ENCODE data around the gene CNTNAP3.
"Not testable (repeated sequence)": the region's sequence is repeated elsewhere in the genome, so short reads cannot be mapped to it uniquely, and the experiment has no call there.

CNTNAP3 gene

GRCh38 chr9:39287980-39288379 lies at the start of gene CNTNAP3:
Gene CNTNAP3 (minus strand): TSS chr9:39288167. CDS start chr9:39288064, 103 bp downstream.
- not testable (repeated sequence) for DNase-seq (ENCODE audit: insufficient read length, low spot score); FAIRE-seq

DNA sequence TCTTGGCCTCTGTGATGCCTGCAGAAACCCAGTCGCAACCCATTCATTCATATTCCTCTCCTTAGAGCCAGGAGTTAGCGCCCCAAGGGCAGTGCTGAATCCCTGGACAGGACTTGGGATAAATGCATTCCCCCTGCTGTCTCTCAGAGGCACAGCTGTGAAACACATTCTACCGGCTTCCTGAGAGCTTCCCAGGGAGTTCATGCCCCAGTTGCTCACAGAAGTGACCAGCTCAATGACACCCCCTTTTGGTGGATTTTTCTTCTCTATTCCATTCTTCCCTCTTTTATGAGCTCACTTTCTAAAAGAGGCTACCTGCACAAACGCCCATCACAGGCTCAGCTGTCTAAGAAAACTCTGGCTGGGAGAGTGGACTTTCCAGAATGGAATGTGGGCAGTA lies 8.0 kb downstream of the CNTNAP3 start:
- DNase-seq (ENCODE audit: insufficient read length, low spot score); FAIRE-seq: not testable (repeated sequence)

- not testable (repeated sequence) for DNase-seq (ENCODE audit: insufficient read length, low spot score); FAIRE-seq
Observed at GRCh38 chr9:39242513-39242912, 45.5 kb downstream of the CNTNAP3 start.

DNA sequence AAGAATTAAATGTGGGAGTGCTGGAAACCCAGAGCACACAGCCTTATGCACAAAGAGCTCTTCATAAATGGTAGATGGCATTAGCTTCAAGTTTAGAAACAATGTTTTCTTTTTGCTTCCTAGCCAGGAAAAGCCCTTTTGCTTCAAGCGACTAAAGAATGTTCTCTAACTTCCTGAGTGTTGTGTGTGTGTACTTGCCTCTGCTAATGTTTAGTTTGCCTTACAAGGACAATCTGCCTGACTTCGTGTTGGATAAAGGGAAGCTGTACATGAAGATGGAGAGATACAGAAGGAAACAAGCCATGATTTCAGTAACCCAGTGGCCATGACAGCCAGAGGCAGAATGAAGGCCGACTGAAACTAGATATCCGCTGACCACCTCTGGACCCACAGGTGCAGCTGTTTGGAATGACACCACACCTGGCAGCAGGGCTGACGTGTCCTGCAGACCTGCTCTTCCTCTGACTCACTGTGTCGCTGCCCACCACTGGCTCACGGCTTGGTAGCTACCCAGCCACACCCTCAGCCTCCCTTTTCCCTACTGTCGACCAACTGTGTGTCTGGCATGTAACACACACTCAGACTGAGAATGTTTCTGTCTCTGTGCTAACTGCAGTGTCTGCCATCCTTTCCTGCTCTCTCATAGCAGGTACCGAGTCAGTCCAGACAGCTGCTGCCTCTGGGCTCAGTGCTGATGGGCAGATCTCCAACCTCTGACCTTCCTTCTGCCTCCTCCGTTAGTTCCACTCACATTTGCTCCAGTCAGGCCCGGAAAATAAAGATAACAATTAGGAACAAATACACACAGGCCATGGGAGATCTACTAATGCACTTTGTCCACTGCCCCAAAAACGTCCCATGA lies 55.6 kb downstream of the CNTNAP3 start:
- not testable (repeated sequence) for FAIRE-seq; DNase-seq (ENCODE audit: insufficient read length, low spot score)

- FAIRE-seq; DNase-seq (ENCODE audit: insufficient read length, low spot score): not testable (repeated sequence)
Observed at GRCh38 chr9:39215976-39216375, 72.0 kb downstream of the CNTNAP3 start.

GRCh38 chr9:39209773-39210172 lies 78.2 kb downstream of the CNTNAP3 start:
- FAIRE-seq; DNase-seq (ENCODE audit: insufficient read length, low spot score): not testable (repeated sequence)

DNA sequence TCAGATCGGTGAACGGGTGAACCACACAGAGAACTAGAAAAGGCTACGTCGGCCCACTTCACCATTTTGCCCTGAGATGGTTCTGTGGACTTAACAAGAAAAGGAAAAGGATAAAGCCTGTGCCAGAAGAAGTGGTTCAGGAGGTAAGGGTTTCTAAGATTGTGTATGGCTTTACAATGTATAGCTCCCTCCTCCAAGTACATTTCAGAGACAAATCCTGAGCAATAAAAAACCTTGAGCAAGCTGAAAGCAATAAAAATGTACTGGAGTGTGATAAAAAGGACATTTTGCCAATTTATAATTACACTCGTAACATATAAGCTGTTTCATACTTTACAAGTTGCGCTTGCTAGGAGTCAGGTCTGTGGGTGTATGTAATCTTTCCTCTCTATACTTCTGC lies 81.3 kb downstream of the CNTNAP3 start:
- not testable (repeated sequence) for FAIRE-seq; DNase-seq (ENCODE audit: insufficient read length, low spot score)

DNA sequence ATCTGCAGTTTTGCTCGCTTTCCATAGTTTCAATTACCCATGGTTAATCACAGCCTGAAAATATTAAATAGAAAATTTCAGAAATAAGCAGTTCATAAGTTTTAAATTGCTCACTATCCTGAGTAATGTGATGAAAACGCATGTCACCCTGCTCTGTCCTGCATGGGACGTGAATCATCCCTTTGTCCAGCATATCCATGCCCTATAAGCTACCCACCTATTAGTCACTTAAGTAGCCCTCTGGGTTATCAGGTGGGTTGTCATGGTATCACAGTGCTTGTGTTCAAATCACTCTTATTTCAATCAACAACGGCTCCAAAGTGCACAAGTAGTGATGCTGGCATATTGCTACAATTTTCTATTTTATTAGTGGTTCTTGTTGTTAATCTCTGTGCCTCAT lies 82.1 kb downstream of the CNTNAP3 start:
- not testable (repeated sequence) for DNase-seq (ENCODE audit: insufficient read length, low spot score); FAIRE-seq

- FAIRE-seq; DNase-seq (ENCODE audit: insufficient read length, low spot score): not testable (repeated sequence)
Observed at GRCh38 chr9:39200412-39200811, 87.6 kb downstream of the CNTNAP3 start.

DNA sequence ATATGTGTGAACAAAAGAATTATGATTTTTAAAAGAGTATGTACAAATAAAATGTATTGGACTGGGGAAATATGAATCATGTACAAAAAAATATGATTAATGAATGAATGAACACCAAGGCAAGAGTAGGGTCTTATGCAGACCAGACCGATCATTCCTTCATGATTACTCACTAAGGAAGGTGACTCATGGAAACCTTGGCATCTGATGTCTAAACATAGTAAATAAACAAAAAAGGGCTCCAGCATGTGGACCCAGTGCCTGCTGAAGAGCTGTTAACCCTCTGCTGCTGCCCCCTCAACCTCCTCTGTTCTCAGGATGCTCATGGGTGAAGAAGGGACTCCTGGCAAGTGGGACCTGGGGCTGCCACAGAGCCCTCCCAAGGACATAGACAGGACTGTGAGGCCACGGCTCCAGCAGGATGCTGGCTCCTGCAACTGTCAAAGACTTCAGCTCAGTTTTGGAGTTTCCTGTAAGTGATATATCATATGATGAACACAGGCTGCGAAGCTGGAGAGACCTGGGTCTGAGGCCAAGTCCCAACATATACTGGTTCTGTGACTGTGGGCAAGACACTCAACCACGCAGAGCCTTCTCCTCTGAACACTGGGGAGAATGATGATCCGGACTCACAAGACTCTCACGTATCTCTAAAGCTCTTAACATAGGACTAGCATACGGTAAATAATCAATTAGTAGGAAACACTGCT lies 89.8 kb downstream of the CNTNAP3 start:
- not testable (repeated sequence) for FAIRE-seq; DNase-seq (ENCODE audit: insufficient read length, low spot score)

DNA sequence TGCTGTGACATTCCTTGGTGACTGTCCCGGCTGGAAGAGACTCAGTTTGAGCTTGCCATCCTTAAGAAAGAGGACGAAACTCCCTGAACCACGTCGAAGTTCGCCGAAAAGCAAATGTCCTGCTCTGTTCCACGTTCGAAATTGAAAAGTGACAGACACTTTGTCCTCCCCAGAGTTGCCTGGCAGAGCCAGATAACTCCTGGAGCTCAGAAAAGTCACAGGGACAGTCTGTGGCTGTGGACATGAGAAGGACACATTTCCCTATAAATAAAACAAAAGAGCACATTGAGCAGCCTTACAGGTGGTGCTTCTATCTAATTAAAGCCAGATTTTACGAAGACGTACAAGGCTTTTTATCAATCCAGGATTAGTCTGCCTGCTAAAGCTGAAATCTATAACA lies 116.6 kb downstream of the CNTNAP3 start:
- not testable (repeated sequence) for FAIRE-seq; DNase-seq (ENCODE audit: insufficient read length, low spot score)

DNA sequence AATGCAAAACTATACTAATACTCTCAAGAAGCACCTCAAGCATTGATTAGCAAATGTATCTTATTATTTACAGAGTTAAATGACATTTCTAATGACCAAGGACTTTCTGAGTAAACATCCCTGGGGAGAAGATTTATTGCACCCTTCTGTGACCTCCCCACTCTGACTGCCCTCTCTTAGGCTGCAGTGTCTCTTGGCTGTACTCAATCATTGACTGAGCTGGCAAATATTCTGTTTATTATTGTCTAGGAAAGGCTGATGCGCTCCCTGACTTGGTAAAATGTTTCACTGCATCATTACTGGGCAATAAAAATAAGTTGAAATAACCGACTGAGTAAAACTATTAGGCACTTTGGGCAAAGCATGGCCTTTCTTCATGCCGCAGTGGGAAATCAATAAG lies 130.3 kb downstream of the CNTNAP3 start:
- DNase-seq (ENCODE audit: insufficient read length, low spot score); FAIRE-seq: not testable (repeated sequence)

DNA sequence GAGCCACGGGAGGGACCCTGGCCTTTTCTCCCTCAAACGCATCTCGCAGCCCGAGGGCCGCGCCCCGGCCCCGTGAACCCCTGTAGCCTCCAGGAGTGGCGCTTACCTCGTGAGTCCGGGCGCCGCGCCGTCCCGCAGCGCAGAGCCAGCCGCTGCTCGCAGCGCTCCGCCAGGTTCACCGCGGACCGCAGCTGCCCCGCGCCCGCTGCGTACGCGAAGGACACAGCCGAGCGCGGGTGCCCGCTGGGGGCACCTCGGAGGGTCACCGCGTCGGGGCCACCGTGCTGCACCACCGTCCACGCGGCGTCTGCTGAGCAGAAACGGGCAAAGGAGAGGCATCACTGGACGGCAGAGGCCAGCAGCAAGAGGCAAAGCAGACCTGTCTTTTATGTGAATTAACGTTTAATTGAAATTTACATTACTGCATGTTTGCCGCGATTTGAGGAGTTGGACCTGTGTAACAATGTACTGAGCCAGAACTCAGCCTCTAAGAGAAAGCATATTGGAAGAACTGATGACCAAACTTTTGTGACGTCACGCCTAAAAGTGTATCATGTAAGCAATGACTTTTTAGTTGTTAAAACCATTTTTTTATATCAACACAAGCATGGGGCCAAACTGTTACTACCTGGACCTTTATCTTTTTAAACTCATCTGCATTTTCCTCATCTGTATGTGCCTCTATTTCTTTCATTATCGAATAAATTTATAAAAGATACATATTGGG lies 155.0 kb downstream of the CNTNAP3 start:
- DNase-seq (ENCODE audit: insufficient read length, low spot score); FAIRE-seq: not testable (repeated sequence)

GRCh38 chr9:39121401-39121800 lies 166.6 kb downstream of the CNTNAP3 start:
- FAIRE-seq = not testable (repeated sequence)

DNA sequence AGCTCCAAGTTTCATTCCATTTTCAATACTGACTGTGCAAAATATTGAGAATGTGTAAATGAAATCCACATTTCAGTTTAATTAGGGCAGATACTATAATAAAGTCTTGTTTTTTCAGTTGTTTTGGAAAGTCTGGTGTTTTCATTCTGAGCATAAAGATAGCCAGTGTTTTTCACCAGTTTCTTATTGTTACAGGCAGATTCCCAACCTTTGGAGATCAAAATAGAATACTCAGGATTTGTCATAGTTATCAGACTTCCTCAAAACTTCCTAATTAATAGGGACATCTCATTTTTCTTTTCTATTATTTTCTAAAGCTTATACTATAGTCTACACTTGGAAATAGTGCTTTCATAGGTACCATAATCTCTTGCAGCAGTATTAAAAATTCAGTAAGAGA lies 176.2 kb downstream of the CNTNAP3 start:
- not testable (repeated sequence) for FAIRE-seq; DNase-seq (ENCODE audit: insufficient read length, low spot score)

More at GRCh38 chr9:39121401-39121800, 166.6 kb downstream of the CNTNAP3 start:
- DNase-seq (ENCODE audit: insufficient read length, low spot score) = not testable (repeated sequence)

DNA sequence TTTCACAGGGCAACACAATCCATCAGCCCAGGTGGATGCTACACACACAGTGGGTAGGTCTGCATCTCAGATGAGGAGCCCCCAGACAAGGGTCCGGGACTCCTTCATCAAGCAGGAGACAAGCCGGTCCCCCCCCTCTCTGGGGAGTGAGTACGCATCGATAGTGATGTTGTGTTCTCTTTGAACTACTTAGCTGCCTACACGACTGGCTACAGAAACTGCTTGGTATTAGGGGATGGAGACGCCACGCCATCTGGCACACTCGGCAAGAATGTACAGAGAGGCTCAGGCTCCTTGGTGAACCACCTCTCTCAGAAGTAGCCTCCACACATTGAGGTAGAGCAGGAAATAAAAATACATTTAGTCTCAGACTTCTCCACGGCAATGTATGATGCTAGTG lies 179.8 kb downstream of the CNTNAP3 start:
- DNase-seq (ENCODE audit: insufficient read length, low spot score) (no peak), FAIRE-seq (no peak)

GRCh38 chr9:39097208-39097607 lies 190.8 kb downstream of the CNTNAP3 start:
- FAIRE-seq; DNase-seq (ENCODE audit: insufficient read length, low spot score): not testable (repeated sequence)

- DNase-seq (ENCODE audit: insufficient read length, low spot score); FAIRE-seq: not testable (repeated sequence)
Observed at GRCh38 chr9:39085311-39085710, 202.7 kb downstream of the CNTNAP3 start.

GRCh38 chr9:39082574-39082973 lies 205.4 kb downstream of the CNTNAP3 start:
- not testable (repeated sequence) for DNase-seq (ENCODE audit: insufficient read length, low spot score); FAIRE-seq

DNA sequence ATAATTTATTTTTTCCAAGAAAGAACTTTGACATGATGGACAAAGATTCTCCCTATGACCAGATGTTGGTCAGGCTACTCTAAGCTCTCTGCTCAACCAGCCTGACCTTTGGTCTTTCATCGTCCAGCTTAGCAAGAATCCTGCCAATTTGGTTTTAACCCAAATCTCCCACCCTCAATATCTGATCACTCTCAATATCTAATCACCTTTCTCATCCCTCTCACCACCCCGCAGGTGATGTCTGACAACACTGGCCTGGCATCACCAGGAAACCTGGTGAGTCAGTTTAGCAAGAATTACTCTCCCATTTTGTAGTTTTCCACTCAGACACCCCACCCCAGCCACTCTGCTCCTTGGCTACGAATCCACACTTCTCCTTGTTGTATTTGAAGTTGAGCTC lies 207.9 kb downstream of the CNTNAP3 start:
- not testable (repeated sequence) for FAIRE-seq

More for the DNA sequence above, 207.9 kb downstream of the CNTNAP3 start:
- DNase-seq (ENCODE audit: insufficient read length, low spot score) = not testable (repeated sequence)
